ENCODE measurements around the gene CBL. TPM values are rescaled to one million over a fixed set of nuclear protein-coding genes. Genes with fewer than 3 reads are reported as not detected.
A peak's percentile ranks its signal among the peaks of the same experiment; 100 is the strongest.
"Not testable (repeated sequence)": the region's sequence is repeated elsewhere in the genome, so short reads cannot be mapped to it uniquely, and the experiment has no call there.

The CBL gene
- total and polyA plus RNA-seq, 2 experiments from 2014 or later = 6.5 to 18.3 TPM

DNA sequence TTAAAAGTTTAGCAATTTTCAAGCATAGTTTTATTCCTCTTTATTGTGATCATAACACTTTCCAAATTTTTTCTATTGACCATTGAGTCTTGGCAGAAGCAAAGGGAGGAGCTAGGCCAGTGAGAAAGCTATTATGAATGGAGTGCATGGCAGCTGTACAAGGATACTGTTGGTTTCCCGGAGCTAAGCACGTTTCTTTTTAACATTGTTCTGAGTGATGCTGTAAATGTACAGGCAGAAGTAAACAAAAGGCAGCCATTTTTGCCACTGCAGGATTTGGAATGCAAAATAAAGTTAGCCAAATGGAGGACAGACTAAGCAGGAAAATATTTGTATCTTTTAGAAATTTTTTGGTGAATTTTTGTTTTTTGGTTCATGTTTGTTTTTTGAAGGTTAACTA lies 16.2 kb downstream of the CBL start:
- TF ChIP-seq, protein P1, sequence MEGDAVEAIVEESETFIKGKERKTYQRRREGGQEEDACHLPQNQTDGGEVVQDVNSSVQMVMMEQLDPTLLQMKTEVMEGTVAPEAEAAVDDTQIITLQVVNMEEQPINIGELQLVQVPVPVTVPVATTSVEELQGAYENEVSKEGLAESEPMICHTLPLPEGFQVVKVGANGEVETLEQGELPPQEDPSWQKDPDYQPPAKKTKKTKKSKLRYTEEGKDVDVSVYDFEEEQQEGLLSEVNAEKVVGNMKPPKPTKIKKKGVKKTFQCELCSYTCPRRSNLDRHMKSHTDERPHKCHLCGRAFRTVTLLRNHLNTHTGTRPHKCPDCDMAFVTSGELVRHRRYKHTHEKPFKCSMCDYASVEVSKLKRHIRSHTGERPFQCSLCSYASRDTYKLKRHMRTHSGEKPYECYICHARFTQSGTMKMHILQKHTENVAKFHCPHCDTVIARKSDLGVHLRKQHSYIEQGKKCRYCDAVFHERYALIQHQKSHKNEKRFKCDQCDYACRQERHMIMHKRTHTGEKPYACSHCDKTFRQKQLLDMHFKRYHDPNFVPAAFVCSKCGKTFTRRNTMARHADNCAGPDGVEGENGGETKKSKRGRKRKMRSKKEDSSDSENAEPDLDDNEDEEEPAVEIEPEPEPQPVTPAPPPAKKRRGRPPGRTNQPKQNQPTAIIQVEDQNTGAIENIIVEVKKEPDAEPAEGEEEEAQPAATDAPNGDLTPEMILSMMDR (IDR thresholded peaks at IDR 0.05; ENCODE audit: low read depth, low read length) = no peak
- no peak overlapping the region for H3K27ac ChIP-seq
- H3K4me3 ChIP-seq = no peak overlapping the region
- DNase-seq (ENCODE audit: low read depth in 1 of 2, low spot score in 1 of 2) = peak in 1 of 2 donors; percentile 58
- no peaks in the 10 kb centered on the region for H3K9me3 ChIP-seq (ENCODE audit: low read depth)
- H3K4me1 ChIP-seq (ENCODE audit: low read depth) = no peaks in the 10 kb centered on the region
- no peaks in the 10 kb centered on the region for H3K27me3 ChIP-seq
- no peaks in the 10 kb centered on the region for H3K36me3 ChIP-seq

DNA sequence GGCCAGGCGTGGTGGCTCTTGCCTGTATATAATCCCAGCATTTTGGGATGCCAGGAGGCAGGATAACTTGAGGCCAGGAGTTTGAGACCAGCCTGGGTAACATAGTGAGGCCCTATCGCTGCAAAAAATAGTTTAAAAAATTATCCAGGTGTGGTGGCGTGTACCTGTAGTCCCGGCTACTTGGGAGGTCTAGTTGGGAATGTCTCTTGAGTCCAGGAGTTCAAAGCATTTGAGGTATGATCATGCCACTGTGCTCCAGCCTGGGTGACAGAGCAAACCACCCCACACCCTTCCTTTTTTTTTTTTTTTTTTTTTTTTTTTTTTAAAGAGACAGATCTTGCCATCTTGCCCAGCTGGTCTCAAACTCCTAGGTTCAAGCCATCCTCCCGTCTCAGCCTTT lies 16.8 kb downstream of the CBL start:
- Histone ChIP-seq H3K27me3 (no peaks in the 10 kb centered on the region), H3K4me3 (no peak overlapping the region), H3K9me3 (ENCODE audit: low read depth) (no peaks in the 10 kb centered on the region), H3K27ac (no peak overlapping the region), H3K36me3 (no peaks in the 10 kb centered on the region), H3K4me1 (ENCODE audit: low read depth) (no peaks in the 10 kb centered on the region)
- TF ChIP-seq, protein P1 (IDR thresholded peaks at IDR 0.05; ENCODE audit: low read depth, low read length) = no peak
- DNase-seq (ENCODE audit: low read depth in 1 of 2, low spot score in 1 of 2) = no peak

DNA sequence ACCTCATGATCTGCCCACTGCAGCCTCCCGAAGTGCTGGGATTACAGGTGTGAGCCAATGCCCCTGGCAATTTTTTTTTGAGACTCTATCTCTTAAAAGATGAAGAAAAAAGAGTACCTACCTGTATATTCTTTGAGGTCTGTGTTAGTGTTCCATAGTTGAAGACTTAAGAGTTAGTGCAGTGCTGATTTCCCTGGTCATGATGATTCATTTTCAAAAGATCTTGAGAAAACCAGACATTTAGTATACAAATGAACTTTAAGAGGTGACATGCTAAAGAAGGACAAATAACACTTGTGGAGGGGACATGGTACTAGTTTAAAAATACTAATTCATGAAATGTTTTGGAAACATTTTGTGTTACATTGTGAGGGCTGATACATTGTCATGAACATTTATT lies 17.7 kb downstream of the CBL start:
- Histone ChIP-seq H3K27ac (no peak overlapping the region), H3K4me1 (ENCODE audit: low read depth) (no peaks in the 10 kb centered on the region), H3K9me3 (ENCODE audit: low read depth) (no peaks in the 10 kb centered on the region), H3K4me3 (no peak overlapping the region), H3K36me3 (no peaks in the 10 kb centered on the region), H3K27me3 (no peaks in the 10 kb centered on the region)
- TF ChIP-seq, protein P1 (IDR thresholded peaks at IDR 0.05; ENCODE audit: low read depth, low read length) = no peak
- no peak for DNase-seq (ENCODE audit: low read depth in 1 of 2, low spot score in 1 of 2)

DNA sequence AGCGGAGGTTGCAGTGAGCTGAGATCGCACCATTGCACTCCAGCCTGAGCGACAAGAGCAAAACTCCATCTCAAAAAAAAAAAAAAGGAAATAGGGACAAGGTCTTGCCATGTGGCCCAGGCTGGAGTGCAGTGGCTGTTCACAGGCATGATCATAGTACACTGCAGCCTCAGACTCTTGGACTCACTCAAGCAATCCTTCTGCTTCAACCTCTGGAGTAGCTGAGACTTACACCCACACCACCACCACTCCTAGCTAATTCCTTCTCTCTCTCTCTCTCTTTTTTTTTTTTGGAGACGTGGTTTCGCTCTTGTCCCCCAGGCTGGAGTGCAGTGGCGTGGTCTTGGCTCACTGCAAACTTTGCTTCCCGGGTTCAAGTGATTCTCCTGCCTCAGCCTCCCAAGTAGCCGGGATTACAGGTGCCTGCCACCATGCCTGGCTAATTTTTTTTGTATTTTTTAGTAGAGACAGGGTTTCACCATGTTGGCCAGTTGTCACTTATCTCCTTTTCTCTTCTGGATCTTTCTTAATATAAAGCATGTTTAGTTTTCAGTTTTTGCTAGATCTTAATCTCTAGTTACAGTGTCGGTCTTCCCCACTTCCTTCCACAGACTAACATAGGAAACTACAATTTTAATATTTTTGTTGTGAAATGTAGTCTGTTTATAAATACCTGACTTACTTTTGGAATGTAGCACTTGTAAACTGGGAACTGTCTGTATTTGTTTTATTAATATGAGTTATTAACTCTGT lies 22.6 kb downstream of the CBL start:
- H3K36me3 ChIP-seq; H3K9me3 ChIP-seq (ENCODE audit: low read depth): not testable (repeated sequence)

DNA sequence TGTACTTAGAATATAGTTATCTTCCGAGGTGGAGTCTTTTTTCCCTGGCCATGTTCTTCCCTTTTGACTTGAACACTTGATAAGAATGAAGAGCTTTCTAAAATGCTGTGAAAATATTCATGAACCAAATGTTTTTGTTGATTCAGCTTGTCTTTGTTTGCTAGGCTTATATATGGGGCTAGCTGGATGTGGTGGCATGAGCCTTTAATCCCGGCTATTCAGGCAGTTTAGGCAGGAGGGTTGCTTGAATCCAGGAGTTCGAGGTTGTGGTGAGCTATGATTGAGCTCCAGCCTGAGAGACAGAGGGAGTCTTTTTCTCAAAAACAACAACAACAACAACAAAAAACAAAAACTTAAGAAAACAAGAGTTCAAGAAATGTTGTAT lies 23.1 kb downstream of the CBL start:
- no peak for DNase-seq (ENCODE audit: low read depth in 1 of 2, low spot score in 1 of 2)
- Histone ChIP-seq H3K4me3 (no peak overlapping the region), H3K27me3 (no peaks in the 10 kb centered on the region), H3K27ac (no peak overlapping the region), H3K4me1 (ENCODE audit: low read depth) (no peaks in the 10 kb centered on the region), H3K36me3 (peaks cover 9% of the 10 kb centered on the region), H3K9me3 (ENCODE audit: low read depth) (no peaks in the 10 kb centered on the region)
- TF ChIP-seq, protein P1 (IDR thresholded peaks at IDR 0.05; ENCODE audit: low read depth, low read length) = no peak

More for the DNA sequence above, 22.6 kb downstream of the CBL start:
- H3K4me1 ChIP-seq (ENCODE audit: low read depth); H3K4me3 ChIP-seq; H3K27ac ChIP-seq; H3K27me3 ChIP-seq; DNase-seq (ENCODE audit: low read depth in 1 of 2, low spot score in 1 of 2): not testable (repeated sequence)

DNA sequence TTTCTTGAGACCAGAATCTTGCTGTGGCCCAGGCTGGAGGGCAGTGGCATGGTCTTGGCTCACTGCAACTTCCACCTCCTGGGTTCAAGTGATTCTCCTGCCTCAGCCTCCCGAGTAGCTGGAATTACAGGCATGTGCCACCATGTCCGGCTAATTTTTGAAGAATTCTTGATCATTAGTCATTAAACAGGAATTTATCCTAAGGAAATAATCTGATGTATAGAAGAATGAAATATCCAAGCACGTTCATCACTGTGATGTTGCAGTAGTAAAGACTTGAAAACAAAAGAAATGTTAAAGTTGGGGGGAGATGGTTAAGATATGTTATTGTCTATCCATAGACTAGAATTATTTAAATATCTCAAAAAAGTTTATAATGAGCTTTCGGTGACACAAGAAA lies 23.6 kb downstream of the CBL start:
- H3K27me3 ChIP-seq = no peaks in the 10 kb centered on the region
- no peak overlapping the region for H3K4me3 ChIP-seq
- no peaks in the 10 kb centered on the region for H3K9me3 ChIP-seq (ENCODE audit: low read depth)
- DNase-seq (ENCODE audit: low read depth in 1 of 2, low spot score in 1 of 2) = no peak
- H3K36me3 ChIP-seq = peaks cover 9% of the 10 kb centered on the region
- H3K27ac ChIP-seq = no peak overlapping the region
- no peaks in the 10 kb centered on the region for H3K4me1 ChIP-seq (ENCODE audit: low read depth)
- TF ChIP-seq, protein P1 (IDR thresholded peaks at IDR 0.05; ENCODE audit: low read depth, low read length) = no peak
